Measurements from ENCODE around the gene TSHZ1. TPM values are rescaled to one million over a fixed set of nuclear protein-coding genes. Genes with fewer than 3 reads are reported as not detected.

Gene TSHZ1
- total RNA-seq, 1 donor: 15.6 TPM

- no peak for DNase-seq (ENCODE audit: low read depth in 2 of 3, low spot score in 2 of 3)
Observed at GRCh38 chr18:75264926-75265597, 54.5 kb downstream of the TSHZ1 start.

GRCh38 chr18:75265872-75266271 lies 55.3 kb downstream of the TSHZ1 start:
- DNase-seq (ENCODE audit: low read depth in 2 of 3, low spot score in 2 of 3): no peak

DNA sequence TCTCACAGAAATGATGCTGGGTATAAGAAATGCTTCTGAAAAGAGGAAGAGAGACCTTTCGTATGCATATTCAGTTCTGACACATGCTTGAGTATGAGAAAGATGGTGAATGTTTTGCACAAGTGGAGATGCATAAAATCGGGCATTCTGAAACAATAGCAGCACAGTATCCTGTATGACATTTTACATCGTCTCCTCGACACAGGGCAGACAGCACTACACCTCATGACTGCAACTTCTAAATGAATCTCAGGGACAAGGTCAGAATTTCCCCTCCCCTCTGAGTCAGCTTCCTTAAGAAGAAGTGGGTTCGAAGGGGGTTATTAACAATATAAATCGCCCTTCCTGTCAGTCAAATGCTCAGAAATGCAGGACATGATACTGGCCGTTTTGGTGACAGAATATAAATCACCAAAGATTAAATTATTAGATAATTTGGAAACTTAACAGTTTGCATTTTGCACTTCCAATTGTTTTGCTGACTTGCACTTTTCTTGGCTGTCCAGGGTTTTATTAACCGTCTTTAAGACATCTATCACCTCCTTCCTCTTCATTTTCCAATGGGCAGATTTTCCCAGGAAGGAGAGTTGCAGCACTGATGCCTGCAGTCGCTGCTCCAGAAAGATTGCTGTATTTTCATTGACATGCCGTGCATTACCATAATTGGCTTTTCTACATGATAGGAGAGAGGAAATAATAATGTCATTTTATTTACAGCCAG lies 57.2 kb downstream of the TSHZ1 start:
- no peak for DNase-seq (ENCODE audit: low read depth in 2 of 3, low spot score in 2 of 3)

DNA sequence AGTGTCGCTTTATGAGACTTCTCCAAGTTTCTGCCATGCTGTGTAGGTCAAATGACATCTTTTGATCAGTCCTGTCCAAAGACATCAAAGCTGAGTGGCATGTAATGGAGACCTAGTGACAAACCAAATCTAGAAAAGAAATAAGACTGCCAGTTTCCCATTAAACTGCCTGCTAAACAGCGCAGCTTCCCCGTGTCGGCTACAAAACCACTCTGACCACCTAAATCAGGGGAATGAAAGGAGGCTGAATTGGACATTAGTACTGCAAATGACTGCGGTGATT lies 57.7 kb downstream of the TSHZ1 start:
- no peak for DNase-seq (ENCODE audit: low read depth in 2 of 3, low spot score in 2 of 3)

- peak in 2 of 3 donors; percentile 16 to 33 for DNase-seq (ENCODE audit: low read depth in 2 of 3, low spot score in 2 of 3)
Observed at GRCh38 chr18:75269124-75269680, 58.6 kb downstream of the TSHZ1 start.

DNA sequence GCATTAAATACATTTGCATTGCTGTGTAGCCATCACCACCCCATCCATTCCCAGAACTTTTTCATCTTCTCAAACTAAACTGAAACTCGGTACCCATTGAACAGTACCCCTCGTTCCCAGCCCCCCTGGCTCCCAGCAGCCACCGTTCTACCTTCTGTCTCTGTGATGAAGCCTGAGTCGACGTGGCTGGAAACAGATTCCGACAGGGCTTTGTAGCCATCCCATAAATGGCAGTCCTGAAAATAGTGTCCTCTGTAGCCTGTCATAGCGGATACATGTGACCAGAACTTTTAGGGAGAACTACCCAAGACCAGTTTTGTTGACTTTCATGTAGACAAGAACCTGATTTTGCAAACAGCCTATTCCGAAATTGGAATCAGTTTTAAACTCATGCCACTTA lies 59.1 kb downstream of the TSHZ1 start:
- no peak for DNase-seq (ENCODE audit: low read depth in 2 of 3, low spot score in 2 of 3)

GRCh38 chr18:75271952-75272351 lies 61.4 kb downstream of the TSHZ1 start:
- DNase-seq (ENCODE audit: low read depth in 2 of 3, low spot score in 2 of 3): no peak

GRCh38 chr18:75273817-75274216 lies 63.2 kb downstream of the TSHZ1 start:
- DNase-seq (ENCODE audit: low read depth in 2 of 3, low spot score in 2 of 3): no peak

- no peak for DNase-seq (ENCODE audit: low read depth in 2 of 3, low spot score in 2 of 3)
Observed at GRCh38 chr18:75275226-75275625, 64.6 kb downstream of the TSHZ1 start.

- peak in 1 of 3 donors; percentile 24 for DNase-seq (ENCODE audit: low read depth in 2 of 3, low spot score in 2 of 3)
Observed at GRCh38 chr18:75276818-75277609, 66.4 kb downstream of the TSHZ1 start.

DNA sequence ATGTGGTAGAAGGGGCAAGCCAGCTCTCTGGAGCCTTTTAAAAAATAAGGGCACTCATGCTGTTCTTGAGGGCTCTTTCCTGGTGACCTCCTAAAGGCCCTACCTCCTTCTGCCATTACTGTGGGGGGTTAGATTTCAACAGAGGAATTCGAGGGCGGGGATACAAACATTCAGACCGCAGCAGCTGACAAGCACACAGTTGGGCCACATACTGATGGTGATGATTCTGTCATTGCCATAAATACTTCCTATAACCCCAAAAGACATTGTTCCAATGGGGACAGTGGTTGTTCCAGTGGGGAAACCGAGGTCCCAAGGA lies 67.0 kb downstream of the TSHZ1 start:
- DNase-seq (ENCODE audit: low read depth in 2 of 3, low spot score in 2 of 3): no peak

GRCh38 chr18:75279381-75279780 lies 68.8 kb downstream of the TSHZ1 start:
- no peak for DNase-seq (ENCODE audit: low read depth in 2 of 3, low spot score in 2 of 3)

DNA sequence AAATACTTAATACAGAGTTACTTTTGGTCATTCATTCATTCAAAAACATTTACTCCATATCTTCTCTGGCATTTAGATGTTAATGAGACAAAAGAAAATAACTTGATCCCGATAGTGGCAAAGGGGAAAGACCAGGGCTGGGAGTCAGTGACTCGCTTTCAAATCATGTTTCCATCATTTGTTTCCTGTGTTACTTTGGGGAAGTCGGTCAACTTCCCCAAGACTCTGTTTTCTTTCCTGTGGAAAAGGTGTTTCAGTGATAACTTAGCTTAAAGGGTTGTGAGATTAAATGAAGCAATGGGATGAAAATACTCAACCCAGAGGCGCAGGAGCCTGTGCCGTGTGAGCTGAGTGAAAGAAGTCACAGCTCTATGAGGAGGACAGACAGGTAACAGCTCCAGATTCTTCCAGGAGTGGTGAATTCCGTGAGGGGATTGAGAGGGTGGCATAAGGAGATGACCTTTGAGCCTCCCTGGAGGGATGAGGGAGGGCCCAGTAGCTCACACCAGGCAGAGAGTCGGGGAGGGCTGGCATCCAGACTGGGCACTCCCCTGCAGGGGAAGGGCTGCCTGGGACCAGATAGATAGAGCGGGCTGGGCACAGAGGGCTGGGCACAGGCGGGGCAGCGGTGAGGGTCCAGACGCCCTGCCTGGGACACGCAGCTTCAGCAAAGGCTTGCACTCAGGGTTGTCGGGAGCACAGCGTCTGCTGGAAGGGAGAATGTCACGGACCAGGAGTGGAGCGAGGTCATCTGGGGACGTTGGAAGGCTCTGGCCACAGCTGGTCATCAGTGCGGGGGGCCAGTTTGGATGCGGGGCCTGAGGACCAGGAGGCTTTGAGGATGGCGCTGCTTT lies 70.1 kb downstream of the TSHZ1 start:
- DNase-seq (ENCODE audit: low read depth in 2 of 3, low spot score in 2 of 3): no peak

DNA sequence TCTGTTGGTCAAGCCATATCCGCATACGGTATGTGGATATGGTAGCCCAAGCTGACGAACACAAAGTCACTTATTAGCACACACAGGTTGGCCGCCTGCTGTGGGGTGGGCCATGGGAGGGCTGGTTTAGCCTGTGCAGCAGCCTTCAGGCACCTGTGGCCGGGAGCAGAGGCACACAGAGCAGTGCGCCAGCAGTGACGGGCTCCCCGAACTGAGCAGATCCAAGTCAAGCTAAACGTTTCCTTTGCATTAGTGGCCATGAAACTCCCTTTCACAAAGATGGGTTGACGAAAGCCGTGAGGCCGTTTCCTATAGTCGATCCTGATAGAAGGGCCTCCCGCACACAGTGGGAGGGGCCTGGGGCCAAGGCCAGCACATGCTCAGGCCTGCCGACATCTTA lies 72.1 kb downstream of the TSHZ1 start:
- no peak for DNase-seq (ENCODE audit: low read depth in 2 of 3, low spot score in 2 of 3)

DNA sequence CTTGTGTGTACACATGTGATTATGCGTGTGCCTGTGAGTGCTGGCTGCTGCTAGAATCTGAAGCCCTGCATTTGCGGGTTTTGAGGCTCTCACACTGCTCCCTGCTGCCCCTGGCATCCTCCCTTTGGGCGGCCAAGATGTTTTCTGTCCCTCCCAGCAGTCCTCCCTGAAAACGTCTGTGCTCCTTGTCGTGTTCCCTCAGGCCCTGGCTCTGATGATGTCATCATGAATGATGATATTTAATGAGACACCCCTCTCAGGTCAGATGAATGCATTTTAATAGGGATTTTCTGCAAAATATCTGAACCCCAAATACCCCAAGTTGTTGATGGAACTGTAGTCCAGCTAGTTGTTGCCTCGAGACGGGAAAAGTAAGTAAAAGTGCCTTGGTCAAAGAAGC lies 73.1 kb downstream of the TSHZ1 start:
- DNase-seq (ENCODE audit: low read depth in 2 of 3, low spot score in 2 of 3): no peak

GRCh38 chr18:75284566-75284965 lies 74.0 kb downstream of the TSHZ1 start:
- no peak for DNase-seq (ENCODE audit: low read depth in 2 of 3, low spot score in 2 of 3)

GRCh38 chr18:75285876-75286275 lies 75.3 kb downstream of the TSHZ1 start:
- DNase-seq (ENCODE audit: low read depth in 2 of 3, low spot score in 2 of 3): no peak

DNA sequence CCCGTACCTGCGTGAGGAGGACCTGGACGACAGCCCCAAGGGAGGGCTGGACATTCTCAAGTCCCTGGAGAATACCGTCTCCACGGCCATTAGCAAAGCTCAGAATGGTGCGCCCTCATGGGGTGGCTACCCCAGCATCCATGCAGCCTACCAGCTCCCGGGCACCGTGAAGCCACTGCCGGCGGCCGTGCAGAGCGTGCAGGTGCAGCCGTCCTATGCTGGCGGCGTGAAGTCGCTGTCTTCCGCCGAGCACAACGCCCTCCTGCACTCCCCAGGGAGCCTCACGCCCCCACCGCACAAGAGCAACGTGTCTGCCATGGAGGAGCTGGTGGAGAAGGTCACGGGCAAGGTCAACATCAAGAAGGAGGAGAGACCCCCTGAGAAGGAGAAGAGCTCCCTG lies 76.4 kb downstream of the TSHZ1 start:
- DNase-seq (ENCODE audit: low read depth in 2 of 3, low spot score in 2 of 3): no peak

GRCh38 chr18:75287700-75288099 lies 77.1 kb downstream of the TSHZ1 start:
- no peak for DNase-seq (ENCODE audit: low read depth in 2 of 3, low spot score in 2 of 3)

GRCh38 chr18:75289761-75290160 lies 79.2 kb downstream of the TSHZ1 start:
- no peak for DNase-seq (ENCODE audit: low read depth in 2 of 3, low spot score in 2 of 3)
